Hepatocyte (in vitro differentiated cells): ENCODE data around the gene PDCL3.

ENCODE experiments used
- CTCF ChIP-seq: fragments of 200-600 bp; sonication (generic); IDR thresholded peaks from 2 replicates; pipeline ENCODE4 v1.5.1; 2016; ENCODE audit warnings: antibody characterized with exemption, mild to moderate bottlenecking; ENCODE audit not compliant: poor library complexity
- EZH2 ChIP-seq: fragments of 200-600 bp; sonication (generic); IDR thresholded peaks from 2 replicates; pipeline ENCODE4 v1.6.1; 2016; ENCODE audit warnings: antibody characterized with exemption, mild to moderate bottlenecking, borderline replicate concordance
- EZH2phosphoT487 ChIP-seq: fragments of 200-600 bp; sonication (generic); IDR thresholded peaks from one replicate; pipeline ENCODE4 v1.6.1; 2018; ENCODE audit warnings: antibody characterized with exemption, mild to moderate bottlenecking, low read depth, moderate library complexity; ENCODE audit not compliant: unreplicated experiment, severe bottlenecking

- TF ChIP-seq EZH2phosphoT487 (no peak), CTCF (no peak), EZH2 (no peak)
These were observed 53.1 kb downstream of the PDCL3 start for GRCh38 chr2:100615886-100616285.
